Immature natural killer cell (primary cell): Measurements from ENCODE around the gene ELP1. TPM values are rescaled to one million over a fixed set of nuclear protein-coding genes. Genes with fewer than 3 reads are reported as not detected.

ENCODE experiments used
- DNase-seq, 3 donors: peaks; one replicate each; pipeline ENCODE4 v3.0.0; 2022; ENCODE audit warnings: mixed read lengths in 1 of 3
- H3K27ac Mint-ChIP-seq, 6 donors: one replicate each; pipeline ENCODE4 v1.8.0; 2020; ENCODE audit warnings: mixed read lengths in 6 of 6, mild to moderate bottlenecking in 5 of 6, inconsistent platforms in 4 of 6, moderate library complexity in 3 of 6
- H3K27me3 Mint-ChIP-seq, 3 donors: one replicate each; pipeline ENCODE4 v1.8.0; 2020 to 2021; ENCODE audit warnings: low read depth in 3 of 3, mild to moderate bottlenecking in 3 of 3, mixed read lengths in 3 of 3, moderate library complexity in 3 of 3, inconsistent platforms in 1 of 3
- H3K36me3 Mint-ChIP-seq, 3 donors: one replicate each; pipeline ENCODE4 v1.8.0; 2020; ENCODE audit warnings: mixed read lengths in 3 of 3, inconsistent platforms in 2 of 3, mild to moderate bottlenecking in 2 of 3
- H3K4me1 Mint-ChIP-seq, 2 donors: one replicate each; pipeline ENCODE4 v1.8.0; 2020; ENCODE audit warnings: inconsistent platforms in 2 of 2, mild to moderate bottlenecking in 2 of 2, mixed read lengths in 2 of 2, moderate library complexity in 1 of 2
- H3K4me3 Mint-ChIP-seq, 5 donors: one replicate each; pipeline ENCODE4 v1.8.0; 2020; ENCODE audit warnings: mild to moderate bottlenecking in 5 of 5, mixed read lengths in 5 of 5, inconsistent platforms in 3 of 5, moderate library complexity in 3 of 5
- H3K9me3 Mint-ChIP-seq, 6 donors: one replicate each; pipeline ENCODE4 v1.8.0; 2020; ENCODE audit warnings: mild to moderate bottlenecking in 6 of 6, mixed read lengths in 6 of 6, inconsistent platforms in 4 of 6, moderate library complexity in 3 of 6
- polyA plus RNA-seq, 3 donors: library from polyadenylated mRNA; unstranded; fragments of 300-500 nt; fragmentation: Illumina TruSeq; gene quantifications; one replicate each; pipeline ENCODE4 v1.2.3, GENCODE V29; 2021

The ELP1 gene
- polyA plus RNA-seq, 3 donors from 2014 or later = 9.2 to 18.8 (median 17.3) TPM

- no peak for DNase-seq
- Mint-ChIP-seq H3K4me3 (no peak overlapping the region), H3K36me3 (peaks cover 18 to 36% (median 21%) of the 10 kb centered on the region in 3 donors), H3K27me3 (no peaks in the 10 kb centered on the region), H3K27ac (no peak overlapping the region), H3K4me1 (no peaks in the 10 kb centered on the region), H3K9me3 (no peaks in the 10 kb centered on the region)
These were observed 49.2 kb downstream of the ELP1 start for GRCh38 chr9:108884701-108885100.

DNA sequence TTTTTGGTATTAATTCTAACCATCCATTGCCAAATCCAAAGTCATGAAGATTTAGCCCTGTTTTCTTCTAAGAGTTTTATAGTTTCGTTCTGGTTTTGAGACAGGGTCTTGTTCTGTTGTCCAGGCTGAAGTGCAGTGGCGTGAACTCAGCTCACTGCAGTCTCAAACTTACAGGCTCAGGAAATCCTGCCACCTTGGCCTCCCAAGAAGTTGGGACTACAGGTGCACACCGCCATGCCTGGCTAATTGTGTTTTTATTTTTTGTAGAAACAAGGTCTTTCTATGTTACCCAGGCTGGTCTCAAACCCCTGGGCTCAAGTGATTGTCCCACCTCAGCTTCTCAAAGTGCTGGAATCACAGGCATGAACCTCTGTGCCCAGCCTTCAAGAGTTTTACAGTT is 50.8 kb downstream of the ELP1 start:
- H3K4me3 Mint-ChIP-seq = no peak overlapping the region
- no peak for DNase-seq
- no peaks in the 10 kb centered on the region for H3K27me3 Mint-ChIP-seq
- peaks cover 25 to 40% (median 29%) of the 10 kb centered on the region in 3 donors for H3K36me3 Mint-ChIP-seq
- no peaks in the 10 kb centered on the region for H3K4me1 Mint-ChIP-seq
- no peaks in the 10 kb centered on the region for H3K9me3 Mint-ChIP-seq
- no peak overlapping the region for H3K27ac Mint-ChIP-seq

- Mint-ChIP-seq H3K27ac (peak overlapping the region in 1 of 6 donors; percentile 41), H3K4me3 (no peak overlapping the region), H3K9me3 (no peaks in the 10 kb centered on the region), H3K4me1 (no peaks in the 10 kb centered on the region), H3K27me3 (no peaks in the 10 kb centered on the region), H3K36me3 (peaks cover 30 to 44% (median 32%) of the 10 kb centered on the region in 3 donors)
- DNase-seq = no peak
These were observed 51.7 kb downstream of the ELP1 start for GRCh38 chr9:108882052-108882888.

GRCh38 chr9:108880738-108881316 is 53.1 kb downstream of the ELP1 start:
- Mint-ChIP-seq H3K27ac (no peak overlapping the region), H3K9me3 (no peaks in the 10 kb centered on the region), H3K36me3 (peaks cover 32 to 54% (median 35%) of the 10 kb centered on the region in 3 donors)

GRCh38 chr9:108877524-108877923 is 56.4 kb downstream of the ELP1 start:
- H3K36me3 Mint-ChIP-seq = peaks cover 46 to 71% (median 51%) of the 10 kb centered on the region in 3 donors
- no peak overlapping the region for H3K4me3 Mint-ChIP-seq

More at GRCh38 chr9:108880738-108881316, 53.1 kb downstream of the ELP1 start:
- no peaks in the 10 kb centered on the region for H3K4me1 Mint-ChIP-seq
- no peaks in the 10 kb centered on the region for H3K27me3 Mint-ChIP-seq
- H3K4me3 Mint-ChIP-seq = no peak overlapping the region
- no peak for DNase-seq

DNA sequence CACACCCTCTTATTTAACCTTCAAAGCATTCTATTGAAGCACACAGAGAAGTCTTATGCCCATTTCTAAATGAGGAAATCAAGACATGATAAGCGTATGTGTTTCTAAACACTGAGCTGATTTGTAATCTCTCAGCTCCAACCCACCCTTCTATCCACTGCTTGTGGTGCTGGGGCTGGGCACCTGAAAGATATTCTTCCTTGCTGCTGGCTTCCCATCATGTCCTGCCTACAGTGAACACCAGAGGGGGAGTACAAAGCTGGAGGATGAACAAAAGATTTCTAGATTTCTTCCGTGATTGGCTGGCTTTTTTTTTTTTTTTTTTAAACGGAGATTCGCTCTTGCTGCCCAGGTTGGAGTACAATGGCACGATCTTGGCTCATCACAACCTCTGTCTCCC is 57.5 kb downstream of the ELP1 start:
- Mint-ChIP-seq H3K9me3 (no peaks in the 10 kb centered on the region), H3K27me3 (no peaks in the 10 kb centered on the region), H3K36me3 (peaks cover 49 to 76% (median 54%) of the 10 kb centered on the region in 3 donors), H3K4me3 (no peak overlapping the region), H3K27ac (no peak overlapping the region), H3K4me1 (no peaks in the 10 kb centered on the region)
- DNase-seq = no peak

More at GRCh38 chr9:108877524-108877923, 56.4 kb downstream of the ELP1 start:
- Mint-ChIP-seq H3K27me3 (no peaks in the 10 kb centered on the region), H3K9me3 (no peaks in the 10 kb centered on the region), H3K4me1 (no peaks in the 10 kb centered on the region), H3K27ac (no peak overlapping the region)
- DNase-seq = no peak

DNA sequence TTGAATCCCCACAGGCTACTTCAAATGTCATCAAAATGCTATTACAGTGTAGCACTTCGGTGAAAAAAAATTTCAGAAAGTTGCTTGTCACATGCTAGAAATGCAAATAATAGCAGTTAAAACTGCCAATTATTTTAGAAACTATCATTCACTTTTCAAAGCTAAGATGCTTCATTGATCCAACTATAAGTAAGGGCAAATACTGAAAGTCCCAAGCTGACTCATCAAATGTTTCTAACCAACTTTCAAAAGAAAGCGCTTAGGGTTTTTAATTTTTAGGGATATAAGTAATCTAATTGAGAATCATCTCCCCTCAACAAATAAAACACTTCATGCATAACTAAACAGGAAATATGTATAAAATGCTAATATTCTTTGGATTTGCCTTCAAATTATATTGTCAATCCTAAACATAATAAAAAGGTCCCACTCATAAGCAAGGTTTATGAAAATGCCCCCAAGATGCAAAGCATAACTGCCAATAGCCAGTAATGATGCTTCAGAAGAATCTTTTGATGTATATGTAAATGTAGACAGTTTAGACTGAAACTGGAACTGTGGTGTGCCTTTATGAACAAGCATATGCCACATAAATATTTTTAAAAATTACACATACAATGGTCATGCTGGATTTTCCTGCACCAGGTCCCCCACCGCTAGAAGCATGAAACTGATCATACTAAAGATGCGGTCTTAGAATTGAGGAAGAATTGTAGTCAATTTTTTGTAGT is 59.7 kb downstream of the ELP1 start:
- no peak overlapping the region for H3K27ac Mint-ChIP-seq
- H3K4me3 Mint-ChIP-seq = no peak overlapping the region
- no peaks in the 10 kb centered on the region for H3K27me3 Mint-ChIP-seq
- peaks cover 58 to 78% (median 59%) of the 10 kb centered on the region in 3 donors for H3K36me3 Mint-ChIP-seq
- H3K9me3 Mint-ChIP-seq = no peaks in the 10 kb centered on the region
- no peak for DNase-seq
- no peaks in the 10 kb centered on the region for H3K4me1 Mint-ChIP-seq

DNA sequence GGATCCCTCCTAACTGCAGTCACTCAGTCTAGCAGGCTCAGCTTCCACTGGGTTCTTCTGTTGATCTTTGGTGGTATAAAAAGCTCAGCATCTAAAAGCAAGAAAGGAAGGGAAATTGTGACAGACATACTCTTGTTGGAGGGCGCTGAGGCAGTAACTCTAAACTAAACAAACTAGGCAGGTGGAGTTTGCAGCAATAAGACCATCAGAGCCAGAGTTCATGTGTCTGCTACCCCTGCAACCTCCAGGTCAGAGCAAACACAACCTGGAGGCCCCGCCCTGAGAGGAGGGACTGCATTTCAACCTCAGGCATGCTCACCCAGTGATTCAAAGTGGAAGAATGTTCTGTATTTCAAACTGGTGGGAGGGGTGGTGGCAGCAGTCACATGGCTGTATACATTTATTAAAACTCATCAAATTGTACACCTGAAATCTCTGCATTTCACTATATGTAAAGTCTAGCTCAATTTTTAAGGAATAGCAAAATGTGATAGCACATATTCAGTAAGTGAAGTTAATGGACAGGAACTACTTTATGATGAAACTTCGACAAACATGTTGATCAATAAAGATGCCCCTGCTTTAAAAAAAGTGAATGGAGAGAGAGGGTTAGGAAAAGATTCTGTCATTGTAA is 64.7 kb downstream of the ELP1 start:
- Mint-ChIP-seq H3K9me3 (no peaks in the 10 kb centered on the region), H3K4me1 (no peaks in the 10 kb centered on the region), H3K27ac (no peak overlapping the region), H3K4me3 (no peak overlapping the region), H3K27me3 (no peaks in the 10 kb centered on the region), H3K36me3 (peaks cover 46 to 58% (median 48%) of the 10 kb centered on the region in 3 donors)
- no peak for DNase-seq

- no peaks in the 10 kb centered on the region for H3K9me3 Mint-ChIP-seq
- no peak for DNase-seq
- H3K4me1 Mint-ChIP-seq = no peaks in the 10 kb centered on the region
- no peak overlapping the region for H3K27ac Mint-ChIP-seq
- H3K27me3 Mint-ChIP-seq = no peaks in the 10 kb centered on the region
- H3K36me3 Mint-ChIP-seq = peaks cover 38 to 50% (median 42%) of the 10 kb centered on the region in 3 donors
- H3K4me3 Mint-ChIP-seq = no peak overlapping the region
These were observed 66.1 kb downstream of the ELP1 start for GRCh38 chr9:108867829-108868228.

DNA sequence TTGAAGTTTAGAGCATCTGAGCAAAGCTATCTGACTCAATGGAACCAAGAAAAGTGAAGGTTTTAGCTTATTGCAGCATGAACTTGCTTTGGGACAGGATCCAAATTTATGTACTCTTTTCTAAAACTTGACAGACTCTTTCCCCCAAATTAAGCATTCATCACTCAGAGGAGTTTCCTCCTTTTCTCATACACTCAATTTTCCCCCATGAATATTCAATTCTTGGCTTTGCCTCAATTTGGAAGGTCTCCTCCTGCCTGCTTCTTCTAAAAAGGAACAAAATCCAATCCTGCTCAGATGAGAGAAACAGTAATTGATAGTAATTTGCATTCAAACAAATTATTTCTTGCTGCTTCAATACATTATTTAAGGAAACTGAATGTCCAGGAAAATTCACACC is 66.8 kb downstream of the ELP1 start:
- Mint-ChIP-seq H3K4me1 (no peaks in the 10 kb centered on the region), H3K36me3 (peaks cover 35 to 45% (median 38%) of the 10 kb centered on the region in 3 donors), H3K27me3 (no peaks in the 10 kb centered on the region), H3K27ac (no peak overlapping the region), H3K9me3 (no peaks in the 10 kb centered on the region), H3K4me3 (no peak overlapping the region)
- no peak for DNase-seq

DNA sequence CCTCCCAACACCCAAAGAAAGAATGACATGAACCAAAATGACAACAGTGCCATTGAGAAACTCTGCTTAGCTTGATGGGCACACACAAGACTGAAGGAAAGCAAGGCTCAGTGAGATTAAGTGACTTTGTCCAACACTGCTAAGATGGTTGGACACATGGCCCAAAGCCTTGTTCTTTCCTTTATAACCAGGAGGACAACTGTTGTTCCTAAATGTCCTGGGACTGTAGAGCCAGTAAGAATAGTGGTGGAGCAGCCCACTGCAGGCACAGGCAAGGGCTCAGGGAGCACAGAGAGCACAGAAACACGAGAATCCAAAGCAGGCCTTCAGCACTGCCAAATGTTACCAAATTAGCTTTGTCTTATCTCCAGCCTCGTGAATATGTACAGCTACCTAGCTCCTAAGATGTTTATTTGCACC is 67.9 kb downstream of the ELP1 start:
- DNase-seq = no peak
- no peak overlapping the region for H3K4me3 Mint-ChIP-seq
- H3K36me3 Mint-ChIP-seq = peaks cover 27 to 34% (median 27%) of the 10 kb centered on the region in 3 donors
- H3K27ac Mint-ChIP-seq = no peak overlapping the region
- no peaks in the 10 kb centered on the region for H3K4me1 Mint-ChIP-seq
- no peaks in the 10 kb centered on the region for H3K9me3 Mint-ChIP-seq
- H3K27me3 Mint-ChIP-seq = no peaks in the 10 kb centered on the region

DNA sequence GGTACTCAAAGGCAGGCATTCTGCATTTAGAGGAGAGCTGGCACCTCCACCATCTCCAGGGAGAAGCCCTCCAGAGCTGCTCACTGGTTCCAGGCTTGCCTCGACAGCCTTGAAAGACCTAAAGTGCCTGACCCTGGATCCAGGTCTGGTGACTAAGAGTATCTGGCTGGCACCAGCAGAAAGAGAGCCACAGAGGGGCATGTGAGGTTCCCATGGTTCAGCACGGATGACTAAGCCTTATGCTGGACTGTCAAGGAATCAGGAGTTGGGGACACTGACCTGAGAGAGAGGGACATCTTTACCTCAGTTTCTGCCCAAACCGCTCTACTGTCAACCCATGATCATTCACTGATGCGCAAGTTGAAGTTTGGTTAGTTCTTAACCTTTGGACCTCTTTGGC is 68.9 kb downstream of the ELP1 start:
- no peak overlapping the region for H3K27ac Mint-ChIP-seq

DNA sequence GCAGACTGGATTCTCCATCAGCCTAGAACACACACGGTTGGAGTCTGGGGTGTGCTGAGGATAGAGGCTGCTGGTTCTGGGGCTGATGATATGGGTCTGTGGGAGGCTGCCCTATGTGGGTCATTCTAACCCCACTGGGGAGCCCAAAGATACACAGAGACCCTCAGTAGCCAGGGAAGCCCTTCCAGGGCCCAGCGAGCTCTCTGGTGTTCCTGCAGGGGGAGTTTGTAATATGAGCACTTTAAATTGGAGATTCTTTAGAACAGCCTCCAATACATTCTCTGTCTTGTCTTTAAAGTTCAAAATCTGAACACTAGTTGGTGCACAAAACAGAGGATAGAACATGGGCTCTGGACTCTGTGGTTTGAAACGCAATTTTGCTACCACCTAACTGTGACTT is 69.5 kb downstream of the ELP1 start:
- H3K4me3 Mint-ChIP-seq = no peak overlapping the region
- no peak for DNase-seq
- peaks cover 18 to 23% (median 19%) of the 10 kb centered on the region in 3 donors for H3K36me3 Mint-ChIP-seq
- no peaks in the 10 kb centered on the region for H3K27me3 Mint-ChIP-seq
- no peak overlapping the region for H3K27ac Mint-ChIP-seq
- no peaks in the 10 kb centered on the region for H3K9me3 Mint-ChIP-seq
- H3K4me1 Mint-ChIP-seq = no peaks in the 10 kb centered on the region

More for the DNA sequence above, 68.9 kb downstream of the ELP1 start:
- H3K9me3 Mint-ChIP-seq = no peaks in the 10 kb centered on the region
- H3K4me1 Mint-ChIP-seq = no peaks in the 10 kb centered on the region
- H3K27me3 Mint-ChIP-seq = no peaks in the 10 kb centered on the region
- H3K4me3 Mint-ChIP-seq = no peak overlapping the region
- no peak for DNase-seq
- peaks cover 19 to 26% (median 20%) of the 10 kb centered on the region in 3 donors for H3K36me3 Mint-ChIP-seq
